Epithelial cell of prostate (primary cell): Measurements from ENCODE around the gene KREMEN1.
"Not testable (repeated sequence)": the region's sequence is repeated elsewhere in the genome, so short reads cannot be mapped to it uniquely, and the experiment has no call there.

Source experiments
- DNase-seq: peaks from one replicate; pipeline ENCODE4 v3.0.0-alpha.2; 2011; ENCODE audit warnings: low read depth, low spot score
- H3K27ac ChIP-seq: fragments of 450-650 bp; 2 replicates; pipeline ENCODE4 v1.5.1; 2017; ENCODE audit warnings: mild to moderate bottlenecking

The KREMEN1 gene

DNA sequence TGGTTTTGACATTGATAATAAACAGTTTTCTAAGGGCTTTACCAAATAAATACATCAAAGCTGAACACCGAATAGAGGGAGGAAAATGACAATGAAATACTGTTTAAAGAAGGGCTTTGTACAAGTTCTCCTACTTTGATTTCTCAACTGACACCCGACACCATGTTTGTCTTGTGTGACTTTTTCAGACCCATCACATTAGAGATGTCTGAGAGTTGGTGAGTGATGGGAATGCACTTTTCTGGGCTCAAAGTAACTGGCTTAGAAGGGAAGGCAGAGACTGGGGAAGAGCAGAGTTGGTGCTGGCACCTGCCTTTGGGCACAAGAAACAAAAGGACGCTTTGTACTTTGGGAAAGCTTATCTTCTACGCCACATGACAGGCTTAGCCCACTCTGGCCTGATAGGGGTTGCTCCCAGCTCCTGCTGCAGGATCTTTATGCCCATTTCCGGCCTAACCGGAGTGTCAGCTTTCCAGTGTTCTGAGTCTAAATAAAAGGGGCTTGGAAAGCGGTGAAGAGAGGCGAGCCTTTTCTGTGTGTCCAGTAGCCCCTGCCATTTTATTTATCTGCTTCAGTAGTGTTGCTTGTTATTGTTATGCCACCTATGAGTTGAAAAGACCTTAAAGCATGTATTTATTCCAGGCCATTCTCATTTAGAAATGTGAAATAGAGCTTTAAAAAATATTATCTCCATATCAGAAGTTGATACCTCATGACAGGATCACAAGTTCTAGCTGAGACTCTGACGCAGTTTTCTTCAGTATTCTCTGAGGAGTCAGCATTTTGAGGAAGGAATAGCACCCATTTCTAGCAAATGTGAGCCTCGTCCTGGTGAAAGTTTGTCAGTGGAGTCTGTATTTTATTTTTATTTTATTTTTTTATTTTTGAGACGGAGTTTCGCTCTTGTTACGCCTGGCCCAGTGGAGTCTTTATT lies 24.2 kb downstream of the KREMEN1 start:
- H3K27ac ChIP-seq = no peak overlapping the region
- DNase-seq = no peak

DNA sequence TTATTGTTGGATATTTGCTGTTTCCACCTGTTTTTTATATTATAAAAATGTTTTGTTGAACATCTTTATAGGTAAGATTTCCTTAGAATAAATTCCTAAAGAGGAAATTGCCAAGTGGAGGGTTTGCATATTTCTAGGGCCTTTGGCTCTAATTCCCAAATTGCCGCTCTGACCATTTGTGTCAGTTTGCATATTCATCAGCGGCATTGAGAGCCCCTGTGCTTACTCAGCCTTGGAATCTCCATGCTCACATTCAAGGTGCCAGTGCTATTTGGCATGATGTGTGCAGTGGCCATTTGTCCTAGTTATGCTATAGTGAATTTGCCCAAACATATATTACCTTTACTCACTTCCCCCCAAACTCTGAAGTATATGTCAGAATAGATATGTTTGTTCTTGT lies 25.5 kb downstream of the KREMEN1 start:
- H3K27ac ChIP-seq = no peak overlapping the region
- no peak for DNase-seq

DNA sequence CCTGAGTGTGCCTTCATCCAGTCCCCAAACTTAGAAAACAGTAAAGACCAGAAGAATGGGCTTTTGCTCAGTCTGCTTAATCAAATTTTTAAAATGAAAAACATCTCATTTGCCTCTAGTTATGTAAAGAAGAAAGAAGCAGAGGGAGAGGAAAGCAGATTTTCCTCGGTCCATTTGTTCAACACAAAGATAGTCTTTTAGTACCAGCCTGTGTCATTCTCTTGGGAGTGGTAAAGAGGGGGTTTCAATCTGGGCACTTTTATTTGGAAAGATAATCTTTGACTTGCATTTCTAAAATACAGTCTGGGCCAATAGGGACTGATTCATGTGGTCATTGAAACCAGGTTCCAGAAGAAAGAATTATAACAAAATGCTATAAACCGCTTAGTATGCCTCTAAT lies 29.5 kb downstream of the KREMEN1 start:
- DNase-seq = no peak
- H3K27ac ChIP-seq = no peak overlapping the region

DNA sequence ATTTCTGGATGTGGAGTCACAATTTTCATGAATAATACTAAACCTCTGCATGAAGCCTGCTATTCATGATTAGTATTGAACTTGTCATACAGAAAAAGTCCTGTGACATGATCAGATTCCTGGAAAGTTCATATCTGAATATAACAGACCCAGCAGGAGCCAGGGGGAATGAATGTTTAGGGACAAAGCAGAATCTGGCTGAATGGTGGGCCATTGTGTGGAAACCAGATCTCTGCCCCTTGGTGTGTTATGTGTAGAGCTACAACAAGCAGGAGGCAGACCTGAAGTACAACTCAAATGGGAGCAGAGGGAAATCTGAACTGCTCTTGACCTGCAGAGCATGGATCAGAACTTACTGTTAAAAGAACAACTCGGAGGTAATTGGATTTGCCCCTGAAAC lies 30.3 kb downstream of the KREMEN1 start:
- H3K27ac ChIP-seq = no peak overlapping the region
- no peak for DNase-seq

DNA sequence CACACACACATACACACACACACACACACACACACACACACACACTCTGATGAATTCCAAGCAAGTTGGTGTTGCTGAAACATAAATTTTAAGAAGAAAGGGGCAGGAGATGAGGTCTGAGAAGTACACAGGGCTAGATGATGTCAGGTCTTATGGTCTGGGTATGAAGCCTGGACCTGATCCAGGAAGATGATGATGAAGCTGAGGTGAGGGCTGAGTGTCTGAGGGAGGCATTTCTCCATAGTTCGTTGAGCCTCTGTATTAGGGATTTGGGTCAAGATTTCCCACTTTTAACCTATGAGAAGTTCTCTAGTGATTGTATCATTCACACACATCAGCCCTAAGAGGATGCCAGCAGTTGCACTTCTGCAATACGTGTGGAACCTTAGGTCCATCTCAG lies 32.6 kb downstream of the KREMEN1 start:
- no peak overlapping the region for H3K27ac ChIP-seq
- DNase-seq = no peak

DNA sequence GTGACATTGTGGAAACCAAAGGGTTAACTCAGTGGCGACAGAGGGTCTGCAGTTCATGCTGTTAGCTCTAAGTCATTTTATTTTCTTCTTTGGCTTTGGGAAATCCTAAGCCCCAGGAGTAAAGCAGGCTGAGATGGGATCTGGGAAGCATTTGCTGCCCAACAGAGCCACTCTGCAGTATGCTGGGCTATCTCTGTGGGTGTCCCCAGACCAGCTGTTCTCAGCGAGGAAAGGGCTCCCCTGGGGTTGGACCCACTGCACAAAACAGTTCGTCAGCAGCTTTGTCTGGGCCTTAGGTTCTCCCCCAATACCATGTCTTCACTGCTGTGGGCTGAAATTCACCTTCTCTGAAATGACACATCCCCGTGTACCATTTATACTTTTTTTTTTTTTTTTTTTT lies 34.0 kb downstream of the KREMEN1 start:
- H3K27ac ChIP-seq = no peak overlapping the region
- DNase-seq = no peak

DNA sequence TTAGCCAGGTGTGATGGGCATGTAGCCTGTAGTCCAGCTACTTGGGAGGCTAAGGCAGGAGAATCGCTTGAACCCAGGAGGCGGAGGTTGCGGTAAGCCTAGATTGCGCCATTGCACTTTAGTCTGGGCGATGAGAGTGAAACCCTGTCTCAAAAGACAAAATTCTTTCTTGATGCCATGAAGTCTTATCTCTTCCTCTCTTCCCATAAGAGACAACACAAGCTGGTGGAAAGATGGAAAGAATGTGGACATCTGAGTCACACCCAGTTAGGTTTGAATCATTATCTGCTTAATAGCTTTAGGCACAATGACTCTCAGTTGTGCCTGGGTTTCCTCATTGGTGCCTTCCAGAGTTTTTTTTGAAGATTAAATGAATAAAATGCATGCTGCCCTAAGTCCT lies 35.3 kb downstream of the KREMEN1 start:
- DNase-seq = no peak

DNA sequence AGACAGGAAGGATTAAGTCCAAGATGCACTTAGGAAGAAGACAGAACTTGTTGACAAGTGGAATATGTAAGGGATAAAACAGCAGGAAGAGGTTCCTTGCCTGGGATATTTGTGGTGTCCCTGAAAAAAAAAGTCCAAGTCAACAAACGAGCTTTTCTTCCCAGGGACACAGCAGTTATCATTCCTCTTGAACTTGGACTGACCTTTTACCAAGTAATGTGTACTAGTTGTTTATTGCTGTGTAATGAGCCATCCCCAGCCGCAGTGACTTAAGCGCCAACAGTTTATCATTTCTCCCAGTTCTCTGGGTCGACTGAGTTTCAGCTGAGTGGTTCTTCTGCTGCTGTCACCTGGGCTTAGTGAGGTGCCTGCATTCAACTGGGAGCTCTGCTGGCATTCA lies 37.0 kb downstream of the KREMEN1 start:
- no peak overlapping the region for H3K27ac ChIP-seq

More for the DNA sequence above, 35.3 kb downstream of the KREMEN1 start:
- peak overlapping the region; percentile 33 for H3K27ac ChIP-seq

DNA sequence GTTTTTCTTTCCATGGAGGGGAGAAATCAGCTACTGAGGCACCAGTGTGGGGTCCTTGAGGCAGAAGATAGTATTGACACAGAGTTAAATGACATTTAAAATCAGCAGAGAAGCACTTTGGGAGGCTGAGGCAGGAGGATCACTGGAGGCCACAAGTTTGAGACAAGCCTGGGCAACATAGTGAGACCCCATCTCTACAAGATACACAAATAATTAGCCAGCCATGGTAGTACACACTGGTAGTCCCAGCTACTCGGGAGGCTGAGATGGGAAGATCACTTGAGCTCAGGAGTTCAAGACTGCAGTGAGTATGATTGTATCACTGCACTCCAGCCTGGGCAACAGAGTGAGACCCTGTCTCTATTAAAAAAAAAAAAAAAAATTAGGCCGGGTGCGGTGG lies 38.1 kb downstream of the KREMEN1 start:
- no peak for DNase-seq
- no peak overlapping the region for H3K27ac ChIP-seq

More for the DNA sequence above, 37.0 kb downstream of the KREMEN1 start:
- DNase-seq = no peak

DNA sequence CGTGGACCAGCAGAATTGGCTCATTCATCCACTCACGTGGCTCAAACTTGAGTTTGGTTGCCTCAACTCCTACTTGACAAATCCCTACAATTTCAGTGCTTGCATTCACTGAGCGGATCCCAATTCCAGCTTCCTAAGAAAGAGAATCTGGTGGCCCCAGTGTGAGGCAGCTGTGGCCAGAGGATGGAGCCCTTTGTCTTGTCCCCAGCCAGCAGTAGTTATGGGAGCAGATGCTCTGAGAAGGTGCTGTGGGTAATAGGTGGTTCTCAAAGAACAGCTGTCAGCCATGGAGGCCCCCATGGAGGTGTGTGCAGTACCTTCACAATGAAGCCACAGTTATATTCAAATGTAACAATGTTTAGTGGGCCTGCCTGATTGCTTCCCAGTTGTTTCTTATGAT lies 39.3 kb downstream of the KREMEN1 start:
- no peak for DNase-seq
- H3K27ac ChIP-seq = no peak overlapping the region

DNA sequence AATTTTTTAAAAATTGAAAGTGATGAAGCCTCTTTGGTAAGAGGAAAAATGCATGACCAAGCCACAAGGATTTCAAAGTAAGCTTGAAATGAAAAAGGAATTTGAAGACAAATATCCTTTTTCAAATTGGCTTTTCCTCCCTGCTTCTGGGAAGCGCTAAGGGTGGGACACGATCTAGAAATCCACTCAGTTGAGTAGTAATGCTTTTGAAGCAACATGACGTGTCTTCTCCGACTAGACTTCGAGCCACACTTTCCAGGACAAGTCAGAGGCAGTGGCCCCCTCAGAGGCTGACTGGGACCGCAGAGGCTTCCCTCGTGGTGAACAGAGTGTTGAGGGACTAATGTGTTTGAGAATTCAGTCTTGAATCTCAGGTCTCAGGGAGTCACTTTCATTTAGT lies 39.8 kb downstream of the KREMEN1 start:
- H3K27ac ChIP-seq = no peak overlapping the region
- no peak for DNase-seq

DNA sequence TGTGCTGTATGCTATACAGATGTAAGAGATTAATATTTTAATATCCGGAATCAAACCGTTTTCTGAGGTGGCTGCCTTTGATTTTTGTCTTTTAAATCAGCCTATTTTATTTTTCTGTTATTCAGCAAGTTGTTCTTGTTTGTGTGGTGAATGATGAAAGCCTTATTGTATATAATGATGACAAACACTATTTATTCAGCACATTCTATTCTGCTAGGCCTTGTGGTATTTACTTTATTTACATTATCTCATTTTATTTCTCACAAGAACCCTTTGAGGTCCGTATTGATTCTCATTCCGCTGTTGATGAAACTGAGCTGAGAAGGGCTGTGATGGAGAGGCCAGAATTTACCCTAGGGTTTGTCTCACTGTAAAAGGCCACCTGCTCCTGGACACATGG lies 40.5 kb downstream of the KREMEN1 start:
- no peak overlapping the region for H3K27ac ChIP-seq
- DNase-seq = no peak

DNA sequence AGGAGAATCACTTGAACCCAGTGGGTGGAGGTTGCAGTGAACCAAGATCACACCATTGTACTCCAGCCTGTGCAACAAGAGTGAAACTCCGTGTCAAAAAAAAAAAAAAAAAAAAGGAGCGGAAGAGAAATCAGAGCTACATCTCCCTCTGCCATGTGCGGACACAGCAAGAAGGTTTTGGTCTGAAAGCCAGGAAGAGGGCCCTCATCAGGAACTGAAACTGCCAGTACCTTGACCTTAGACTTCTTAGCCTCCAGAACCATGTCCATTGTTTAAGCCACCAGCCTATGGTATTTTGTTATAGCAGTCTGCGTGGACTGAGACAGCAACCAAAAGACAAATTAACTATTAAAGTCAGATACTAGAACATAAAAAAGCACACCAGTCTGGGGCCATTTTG lies 41.6 kb downstream of the KREMEN1 start:
- DNase-seq = no peak
- no peak overlapping the region for H3K27ac ChIP-seq

DNA sequence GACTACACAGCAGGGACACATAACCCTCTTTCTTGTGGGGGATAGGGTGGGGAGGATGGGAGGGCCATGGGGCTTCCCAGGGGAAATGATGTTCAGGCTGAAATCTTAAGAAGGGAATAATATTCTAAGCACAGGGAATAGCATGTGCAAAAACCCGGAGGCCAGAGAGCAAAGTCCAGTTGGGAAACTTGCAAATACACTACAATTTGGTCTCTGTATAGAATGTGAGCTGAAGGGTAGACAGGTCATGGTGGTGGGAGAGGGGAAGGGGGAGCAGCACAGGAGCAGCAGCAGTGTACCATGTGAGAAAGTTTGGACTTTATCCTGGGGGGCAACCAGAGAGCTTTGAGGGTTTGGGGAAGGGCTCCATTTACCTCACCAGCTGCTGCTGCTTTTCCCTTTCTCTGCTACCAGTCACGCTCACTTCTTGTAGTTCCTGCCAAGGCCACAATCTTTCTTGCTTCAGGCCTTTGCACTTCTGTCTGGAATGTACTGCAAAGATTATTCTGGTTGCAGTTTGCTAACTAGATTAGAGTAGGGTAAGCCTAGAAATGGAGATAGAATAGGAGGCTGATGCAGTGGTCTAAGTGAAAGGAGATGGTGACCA lies 43.0 kb downstream of the KREMEN1 start:
- H3K27ac ChIP-seq = no peak overlapping the region
- DNase-seq = no peak

DNA sequence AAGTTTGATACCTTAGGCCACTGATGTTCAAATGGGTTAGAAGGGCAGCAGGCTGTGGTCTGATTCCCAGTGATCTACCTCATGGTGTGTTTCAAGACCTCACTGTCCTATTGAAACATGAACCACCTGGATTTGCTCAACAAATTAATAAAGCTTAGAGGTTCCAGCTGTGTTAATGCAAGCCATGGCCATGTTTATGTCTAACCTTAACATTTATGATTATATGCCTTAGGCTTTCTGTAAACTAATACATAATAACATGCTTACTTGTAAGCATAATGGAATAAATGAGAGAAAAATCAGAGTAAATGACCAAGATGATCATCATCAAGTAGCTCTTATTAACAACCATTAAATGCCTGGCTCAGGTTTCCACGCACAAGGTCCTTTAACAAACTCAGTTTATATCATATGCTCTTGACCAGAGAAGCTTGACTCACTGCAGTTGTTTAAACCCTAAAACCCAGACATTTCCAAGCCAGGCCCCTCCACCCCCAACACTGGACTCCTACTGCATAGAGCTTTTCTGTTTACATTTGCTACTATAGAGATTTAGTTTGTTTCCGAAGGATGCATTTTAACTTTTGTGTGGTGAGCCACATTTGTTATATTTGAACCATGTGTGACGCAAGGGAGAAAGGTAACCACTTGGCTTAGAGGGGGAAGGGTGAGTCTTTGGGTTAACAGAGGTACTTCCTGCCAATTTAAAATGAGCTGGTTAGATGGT lies 43.7 kb downstream of the KREMEN1 start:
- H3K27ac ChIP-seq = no peak overlapping the region
- no peak for DNase-seq

DNA sequence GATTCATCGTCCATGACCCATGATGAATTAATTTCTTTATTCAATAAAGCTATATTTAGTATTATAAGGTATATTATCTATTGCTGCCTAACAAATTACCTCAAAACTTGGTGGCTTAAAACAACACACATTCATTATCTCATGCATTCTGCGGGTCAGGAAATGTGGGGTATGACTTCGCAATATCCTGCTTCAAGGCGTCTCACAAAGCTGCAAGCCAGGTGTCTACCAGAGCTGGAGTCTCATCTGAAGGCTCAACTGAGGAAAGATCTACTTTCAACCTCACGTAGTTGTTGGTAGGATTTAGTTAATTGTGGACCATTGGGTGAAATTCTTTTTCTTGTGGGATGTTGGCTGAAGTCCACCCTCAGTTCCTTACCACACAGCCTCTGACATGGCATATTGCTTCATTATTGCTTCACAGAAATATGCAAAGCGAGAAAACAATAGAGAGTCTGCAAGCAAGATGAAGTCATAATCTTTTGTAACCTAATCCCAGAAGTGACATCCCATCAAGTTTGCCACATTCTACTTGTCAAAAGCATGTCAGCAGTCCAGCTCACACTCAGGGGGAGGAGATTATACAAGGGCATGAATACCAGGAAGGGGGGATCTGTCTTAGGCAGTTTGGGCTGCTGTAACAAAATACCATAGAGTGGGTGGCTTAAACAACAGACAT lies 45.1 kb downstream of the KREMEN1 start:
- H3K27ac ChIP-seq = no peak overlapping the region
- DNase-seq = no peak

DNA sequence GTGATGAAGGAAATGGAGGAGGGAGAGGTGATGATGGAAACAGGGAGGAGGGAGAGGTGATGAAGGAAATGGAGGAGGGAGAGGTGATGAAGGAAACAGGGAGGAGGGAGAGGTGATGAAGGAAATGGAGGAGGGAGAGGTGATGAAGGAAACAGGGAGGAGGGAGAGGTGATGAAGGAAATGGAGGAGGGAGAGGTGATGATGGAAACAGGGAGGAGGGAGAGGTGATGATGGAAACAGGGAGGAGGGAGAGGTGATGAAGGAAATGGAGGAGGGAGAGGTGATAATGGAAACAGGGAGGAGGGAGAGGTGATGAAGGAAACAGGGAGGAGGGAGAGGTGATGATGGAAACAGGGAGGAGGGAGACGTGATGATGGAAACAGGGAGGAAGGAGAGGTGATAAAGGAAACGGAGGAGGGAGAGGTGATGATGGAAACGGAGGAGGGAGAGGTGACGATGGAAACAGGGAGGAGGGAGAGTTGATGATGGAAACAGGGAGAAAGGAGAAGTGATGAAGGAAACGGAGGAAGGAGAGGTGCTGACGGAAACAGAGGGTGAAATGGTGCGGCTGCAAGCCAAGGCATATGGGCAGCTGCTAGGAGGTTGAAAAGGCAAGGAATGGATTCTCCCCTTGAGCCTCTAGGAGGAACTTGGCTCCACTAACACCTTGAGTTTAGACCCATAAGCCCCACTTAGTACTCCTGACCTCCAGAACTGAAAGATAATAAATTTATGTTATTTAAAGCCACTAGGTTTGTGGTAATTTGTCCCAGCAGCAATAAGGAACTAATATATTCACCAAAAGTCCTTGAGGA lies 47.5 kb downstream of the KREMEN1 start:
- H3K27ac ChIP-seq, DNase-seq: not testable (repeated sequence)

DNA sequence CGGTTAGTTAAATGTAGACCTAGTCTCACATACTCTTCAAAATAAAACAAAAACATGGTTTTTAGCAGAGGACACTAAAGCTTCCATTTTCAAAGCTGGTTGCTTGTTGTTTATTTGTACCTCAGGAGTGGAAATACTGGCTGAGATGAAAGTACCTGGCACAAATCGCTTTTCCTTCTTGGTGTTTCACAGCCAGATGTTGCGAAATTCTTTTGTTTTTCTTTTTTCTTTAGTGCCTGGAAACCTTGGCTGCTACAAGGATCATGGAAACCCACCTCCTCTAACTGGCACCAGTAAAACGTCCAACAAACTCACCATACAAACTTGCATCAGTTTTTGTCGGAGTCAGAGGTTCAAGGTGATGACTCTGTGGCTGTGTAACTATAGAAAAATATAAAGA lies 48.3 kb downstream of the KREMEN1 start:
- no peak overlapping the region for H3K27ac ChIP-seq
- no peak for DNase-seq

DNA sequence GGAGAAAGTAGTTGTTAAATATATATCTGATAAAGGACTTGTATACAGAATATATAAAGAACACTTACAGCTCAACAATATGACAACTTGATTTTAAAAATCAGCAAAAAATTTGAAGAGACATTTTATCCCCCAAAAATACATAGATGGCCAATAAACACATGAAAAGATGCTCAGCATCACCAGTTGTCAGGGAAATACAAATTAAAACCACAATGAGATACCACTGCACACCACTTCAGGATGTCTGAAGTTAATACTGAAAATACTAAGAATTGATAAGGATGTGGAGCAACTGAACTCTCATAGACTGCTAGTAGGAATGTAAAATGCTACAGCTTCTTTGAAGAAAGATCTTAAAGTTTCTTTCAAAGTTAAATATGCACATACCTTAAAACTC lies 49.2 kb downstream of the KREMEN1 start:
- no peak for DNase-seq
- H3K27ac ChIP-seq = no peak overlapping the region
